Astrocyte (in vitro differentiated cells and primary cell): ENCODE data around the gene DCC. TPM values are rescaled to one million over a fixed set of nuclear protein-coding genes. Genes with fewer than 3 reads are reported as not detected.

Experiments
- DNase-seq: peaks from one replicate; pipeline ENCODE4 v3.0.0-alpha.2; 2010; ENCODE audit warnings: low read depth
- FAIRE-seq: peaks from 2 replicates; lab custom pipeline; 2011; peaks lifted over from hg19 to GRCh38; lab: Jason Lieb, UNC
- H2AFZ ChIP-seq: 2 replicates; pipeline ENCODE4 v1.6.0; 2012; ENCODE audit warnings: low read depth, low read length, inconsistent platforms
- H3K27ac ChIP-seq: 2 replicates; pipeline ENCODE4 v1.5.1; 2011; ENCODE audit warnings: low read depth, low read length, inconsistent platforms
- H3K27me3 ChIP-seq: 2 replicates; pipeline ENCODE4 v1.6.0; 2011; ENCODE audit warnings: low read length, inconsistent platforms; ENCODE audit not compliant: insufficient read depth
- H3K36me3 ChIP-seq: 2 replicates; pipeline ENCODE4 v1.5.1; 2011; ENCODE audit warnings: low read length, inconsistent platforms; ENCODE audit not compliant: insufficient read depth
- H3K4me1 ChIP-seq: 2 replicates; pipeline ENCODE4 v1.5.1; 2011; ENCODE audit warnings: low read length, inconsistent platforms; ENCODE audit not compliant: insufficient read depth
- H3K4me2 ChIP-seq: 2 replicates; pipeline ENCODE4 v1.6.0; 2012; ENCODE audit warnings: low read length, inconsistent platforms
- H3K4me3 ChIP-seq: 2 replicates; pipeline ENCODE4 v1.5.1; 2011; ENCODE audit warnings: low read depth, mild to moderate bottlenecking, low read length, inconsistent platforms; ENCODE audit not compliant: insufficient read depth
- H3K79me2 ChIP-seq: 2 replicates; pipeline ENCODE4 v1.6.0; 2012; ENCODE audit warnings: mild to moderate bottlenecking, low read length, inconsistent platforms; ENCODE audit not compliant: insufficient read depth
- H3K9ac ChIP-seq: 2 replicates; pipeline ENCODE4 v1.6.0; 2012; ENCODE audit warnings: mild to moderate bottlenecking, low read length, inconsistent platforms
- H3K9me3 ChIP-seq: 2 replicates; pipeline ENCODE4 v1.5.1; 2012; ENCODE audit warnings: low read depth, mild to moderate bottlenecking, low read length, inconsistent platforms; ENCODE audit not compliant: insufficient read depth
- H4K20me1 ChIP-seq: 2 replicates; pipeline ENCODE4 v1.6.0; 2012; ENCODE audit warnings: low read length, inconsistent platforms; ENCODE audit not compliant: insufficient read depth
- H3K27ac Mint-ChIP-seq: one replicate; pipeline ENCODE4 v1.8.0; 2021; ENCODE audit warnings: mild to moderate bottlenecking, mixed read lengths; ENCODE audit not compliant: unreplicated experiment
- H3K27me3 Mint-ChIP-seq: one replicate; pipeline ENCODE4 v1.8.0; 2021; ENCODE audit warnings: low read depth, mixed read lengths; ENCODE audit not compliant: unreplicated experiment
- H3K36me3 Mint-ChIP-seq: one replicate; pipeline ENCODE4 v1.8.0; 2021; ENCODE audit warnings: low read depth, mixed read lengths; ENCODE audit not compliant: unreplicated experiment
- H3K4me1 Mint-ChIP-seq: one replicate; pipeline ENCODE4 v1.8.0; 2021; ENCODE audit warnings: low read depth, mixed read lengths; ENCODE audit not compliant: unreplicated experiment
- H3K4me3 Mint-ChIP-seq: one replicate; pipeline ENCODE4 v1.8.0; 2021; ENCODE audit warnings: mild to moderate bottlenecking, moderate library complexity, mixed read lengths; ENCODE audit not compliant: unreplicated experiment
- H3K9me3 Mint-ChIP-seq: one replicate; pipeline ENCODE4 v1.8.0; 2021; ENCODE audit warnings: mild to moderate bottlenecking, mixed read lengths; ENCODE audit not compliant: unreplicated experiment
- CTCF ChIP-seq: IDR thresholded peaks from 2 replicates; pipeline ENCODE4 v1.5.1; 2011; ENCODE audit warnings: low read depth, mild to moderate bottlenecking, inconsistent platforms, low read length, moderate library complexity; ENCODE audit not compliant: insufficient read depth
- EZH2 ChIP-seq: IDR thresholded peaks from 2 replicates; pipeline ENCODE4 v1.6.1; 2012; ENCODE audit warnings: mild to moderate bottlenecking, low read length, inconsistent platforms; ENCODE audit not compliant: insufficient read depth
- total RNA-seq: library from RNA; stranded (reverse); gene quantifications from 2 replicates; pipeline ENCODE4 v1.2.1, GENCODE V29; 2021

Gene DCC
- total RNA-seq, 1 donor from 2014 or later, result 2.6 TPM

- FAIRE-seq, result no peak
- Histone ChIP-seq H3K9me3 (no peaks in the 10 kb centered on the region), H4K20me1 (no peaks in the 10 kb centered on the region), H3K9ac (no peak overlapping the region), H3K4me2 (no peak overlapping the region), H3K27ac (no peak overlapping the region), H3K4me1 (no peaks in the 10 kb centered on the region), H3K27me3 (no peaks in the 10 kb centered on the region), H3K4me3 (no peak overlapping the region), H2AFZ (no peak overlapping the region), H3K79me2 (no peaks in the 10 kb centered on the region), H3K36me3 (no peaks in the 10 kb centered on the region)
- no peak for DNase-seq
- Mint-ChIP-seq H3K4me1 (no peaks in the 10 kb centered on the region), H3K9me3 (no peaks in the 10 kb centered on the region), H3K4me3 (no peak overlapping the region), H3K36me3 (no peaks in the 10 kb centered on the region), H3K27me3 (no peaks in the 10 kb centered on the region), H3K27ac (no peak overlapping the region)
- TF ChIP-seq CTCF (no peak), EZH2 (no peak)
Observed at GRCh38 chr18:53153800-53154199, 813.8 kb downstream of the DCC start.

GRCh38 chr18:53165770-53166169 lies 825.8 kb downstream of the DCC start:
- Mint-ChIP-seq H3K36me3 (no peaks in the 10 kb centered on the region), H3K4me3 (no peak overlapping the region), H3K4me1 (peaks cover 2% of the 10 kb centered on the region), H3K9me3 (peaks cover 2% of the 10 kb centered on the region), H3K27ac (no peak overlapping the region), H3K27me3 (no peaks in the 10 kb centered on the region)
- Histone ChIP-seq H4K20me1 (no peaks in the 10 kb centered on the region), H3K27me3 (no peaks in the 10 kb centered on the region), H3K36me3 (no peaks in the 10 kb centered on the region), H3K27ac (no peak overlapping the region), H3K9ac (no peak overlapping the region), H3K4me1 (no peaks in the 10 kb centered on the region), H3K4me2 (no peak overlapping the region), H3K79me2 (no peaks in the 10 kb centered on the region), H3K4me3 (no peak overlapping the region), H3K9me3 (no peaks in the 10 kb centered on the region), H2AFZ (no peak overlapping the region)
- TF ChIP-seq CTCF (no peak), EZH2 (no peak)
- DNase-seq (no peak), FAIRE-seq (no peak)

GRCh38 chr18:53169346-53169745 lies 829.3 kb downstream of the DCC start:
- peaks cover 2% of the 10 kb centered on the region for H3K9me3 Mint-ChIP-seq
- H3K4me1 Mint-ChIP-seq, result peaks cover 2% of the 10 kb centered on the region
- H3K27ac Mint-ChIP-seq, result no peak overlapping the region
- no peaks in the 10 kb centered on the region for H3K9me3 ChIP-seq
- no peak overlapping the region for H3K4me2 ChIP-seq
- H3K36me3 ChIP-seq, result no peaks in the 10 kb centered on the region
- H3K4me1 ChIP-seq, result no peaks in the 10 kb centered on the region
- H3K4me3 ChIP-seq, result no peak overlapping the region
- H3K27me3 Mint-ChIP-seq, result no peaks in the 10 kb centered on the region
- H3K36me3 Mint-ChIP-seq, result no peaks in the 10 kb centered on the region
- H4K20me1 ChIP-seq, result no peaks in the 10 kb centered on the region
- no peaks in the 10 kb centered on the region for H3K27me3 ChIP-seq
- H3K9ac ChIP-seq, result no peak overlapping the region
- FAIRE-seq (no peak), DNase-seq (no peak)
- TF ChIP-seq CTCF, result no peak
- TF ChIP-seq EZH2, result no peak
- H2AFZ ChIP-seq, result no peak overlapping the region
- no peak overlapping the region for H3K4me3 Mint-ChIP-seq
- H3K79me2 ChIP-seq, result no peaks in the 10 kb centered on the region
- H3K27ac ChIP-seq, result no peak overlapping the region
